Kasumi-1 (cell line): Measurements from ENCODE around the gene CHMP3.

Experiments used
- DNase-seq, 2 experiments: peaks; one replicate each; lab custom pipeline; 2025; lab: John Stamatoyannopoulos, UW

The CHMP3 gene

GRCh38 chr2:86466306-86466705 lies 96.9 kb downstream of the CHMP3 start:
- no peak for DNase-seq

- peak in 1 of 2 experiments; percentile 2 for DNase-seq
Measured at GRCh38 chr2:86464652-86465051, 98.6 kb downstream of the CHMP3 start.

- no peak for DNase-seq
Measured at GRCh38 chr2:86461042-86461743, 102.0 kb downstream of the CHMP3 start.

- no peak for DNase-seq
Measured at GRCh38 chr2:86455181-86455580, 108.1 kb downstream of the CHMP3 start.

- DNase-seq: no peak
Measured at GRCh38 chr2:86454238-86454637, 109.0 kb downstream of the CHMP3 start.

GRCh38 chr2:86453836-86454235 lies 109.4 kb downstream of the CHMP3 start:
- no peak for DNase-seq
